Liver (tissue), 3 donors: ENCODE data around the gene PNMA8B.

ENCODE experiments used
- GABPA ChIP-seq, 2 donors: IDR thresholded peaks in 1 of 2; conservative IDR thresholded peaks in 1 of 2; 2 replicates each; pipeline ENCODE4 v1.6.1; 2016; ENCODE audit warnings: antibody characterized with exemption in 2 of 2, mild to moderate bottlenecking in 1 of 2, moderate library complexity in 1 of 2
- JUND ChIP-seq, 2 donors: IDR thresholded peaks; 2 replicates each; pipeline ENCODE4 v1.6.1; 2016; ENCODE audit warnings: antibody characterized with exemption in 2 of 2
- RAD21 ChIP-seq, 2 donors: IDR thresholded peaks; 2 replicates each; pipeline ENCODE4 v1.6.1; 2016; ENCODE audit warnings: antibody characterized with exemption in 2 of 2, mild to moderate bottlenecking in 2 of 2
- RXRA ChIP-seq, 2 donors: IDR thresholded peaks; 2 replicates each; pipeline ENCODE4 v1.6.1; 2017 to 2018; ENCODE audit warnings: antibody characterized with exemption in 2 of 2, mild to moderate bottlenecking in 1 of 2
- TAF1 ChIP-seq: conservative IDR thresholded peaks from 2 replicates; pipeline ENCODE4 v1.6.1; 2016; ENCODE audit warnings: antibody characterized with exemption, mild to moderate bottlenecking
- YY1 ChIP-seq: IDR thresholded peaks from 2 replicates; pipeline ENCODE4 v1.6.1; 2016; ENCODE audit warnings: antibody characterized with exemption, mild to moderate bottlenecking
- TF ChIP-seq, protein P1 (sequence below): fragments of 150-350 bp; IDR thresholded peaks from 2 replicates; pipeline ENCODE4 v1.5.1; 2017; ENCODE audit warnings: improper control_type of control experiment, low read depth, low read length; ENCODE audit not compliant: missing input control
- TF ChIP-seq, protein P2 (sequence below): IDR thresholded peaks from 2 replicates; pipeline ENCODE4 v1.6.1; 2016; ENCODE audit warnings: antibody characterized with exemption
- donor health status: healthy.
- donor health status: healthy.

DNA sequence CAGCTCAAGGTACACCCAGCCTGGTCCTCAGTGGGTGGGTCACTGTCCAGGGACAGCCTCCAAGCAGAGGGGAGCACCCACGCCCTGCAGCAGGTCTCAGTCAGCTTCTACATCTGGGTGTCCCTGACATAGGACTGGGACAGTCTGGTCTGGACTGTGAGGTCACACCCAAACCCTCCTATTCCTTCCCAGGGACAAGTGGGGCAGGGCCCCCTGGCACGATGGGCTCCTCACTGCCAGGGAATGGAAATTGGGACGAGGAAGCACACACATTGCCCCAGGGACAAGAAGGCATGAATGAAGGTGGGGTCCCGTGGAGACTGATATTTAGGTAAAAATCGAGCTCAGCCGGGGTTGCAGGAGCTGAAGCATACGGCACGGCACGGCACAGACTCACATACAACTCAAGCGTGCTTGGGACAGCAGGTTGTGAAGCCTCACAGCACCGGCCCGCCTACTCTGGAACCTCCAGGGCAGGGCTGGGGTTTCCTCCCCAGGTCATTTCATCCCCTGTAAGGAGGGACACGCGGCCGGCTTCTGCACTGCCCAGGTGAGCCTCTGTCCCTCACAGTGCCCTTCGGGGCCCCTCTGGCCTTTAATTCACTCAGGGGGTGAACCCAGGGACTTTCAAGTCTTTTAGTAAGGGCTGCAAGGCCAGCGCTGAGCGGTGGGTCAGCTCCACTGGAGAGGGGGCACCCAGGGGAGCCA, 3.5 kb downstream of the PNMA8B start:
- TF ChIP-seq, protein P1, sequence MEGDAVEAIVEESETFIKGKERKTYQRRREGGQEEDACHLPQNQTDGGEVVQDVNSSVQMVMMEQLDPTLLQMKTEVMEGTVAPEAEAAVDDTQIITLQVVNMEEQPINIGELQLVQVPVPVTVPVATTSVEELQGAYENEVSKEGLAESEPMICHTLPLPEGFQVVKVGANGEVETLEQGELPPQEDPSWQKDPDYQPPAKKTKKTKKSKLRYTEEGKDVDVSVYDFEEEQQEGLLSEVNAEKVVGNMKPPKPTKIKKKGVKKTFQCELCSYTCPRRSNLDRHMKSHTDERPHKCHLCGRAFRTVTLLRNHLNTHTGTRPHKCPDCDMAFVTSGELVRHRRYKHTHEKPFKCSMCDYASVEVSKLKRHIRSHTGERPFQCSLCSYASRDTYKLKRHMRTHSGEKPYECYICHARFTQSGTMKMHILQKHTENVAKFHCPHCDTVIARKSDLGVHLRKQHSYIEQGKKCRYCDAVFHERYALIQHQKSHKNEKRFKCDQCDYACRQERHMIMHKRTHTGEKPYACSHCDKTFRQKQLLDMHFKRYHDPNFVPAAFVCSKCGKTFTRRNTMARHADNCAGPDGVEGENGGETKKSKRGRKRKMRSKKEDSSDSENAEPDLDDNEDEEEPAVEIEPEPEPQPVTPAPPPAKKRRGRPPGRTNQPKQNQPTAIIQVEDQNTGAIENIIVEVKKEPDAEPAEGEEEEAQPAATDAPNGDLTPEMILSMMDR = no peak
- TF ChIP-seq GABPA (IDR thresholded peaks at IDR 0.05 in 1 of 2, conservative IDR thresholded peaks at IDR 0.05 in 1 of 2) (no peak), JUND (IDR thresholded peaks at IDR 0.05) (no peak), RXRA (IDR thresholded peaks at IDR 0.05) (no peak), YY1 (no peak), TAF1 (no peak), RAD21 (IDR thresholded peaks at IDR 0.05) (no peak)
- TF ChIP-seq, protein P2, sequence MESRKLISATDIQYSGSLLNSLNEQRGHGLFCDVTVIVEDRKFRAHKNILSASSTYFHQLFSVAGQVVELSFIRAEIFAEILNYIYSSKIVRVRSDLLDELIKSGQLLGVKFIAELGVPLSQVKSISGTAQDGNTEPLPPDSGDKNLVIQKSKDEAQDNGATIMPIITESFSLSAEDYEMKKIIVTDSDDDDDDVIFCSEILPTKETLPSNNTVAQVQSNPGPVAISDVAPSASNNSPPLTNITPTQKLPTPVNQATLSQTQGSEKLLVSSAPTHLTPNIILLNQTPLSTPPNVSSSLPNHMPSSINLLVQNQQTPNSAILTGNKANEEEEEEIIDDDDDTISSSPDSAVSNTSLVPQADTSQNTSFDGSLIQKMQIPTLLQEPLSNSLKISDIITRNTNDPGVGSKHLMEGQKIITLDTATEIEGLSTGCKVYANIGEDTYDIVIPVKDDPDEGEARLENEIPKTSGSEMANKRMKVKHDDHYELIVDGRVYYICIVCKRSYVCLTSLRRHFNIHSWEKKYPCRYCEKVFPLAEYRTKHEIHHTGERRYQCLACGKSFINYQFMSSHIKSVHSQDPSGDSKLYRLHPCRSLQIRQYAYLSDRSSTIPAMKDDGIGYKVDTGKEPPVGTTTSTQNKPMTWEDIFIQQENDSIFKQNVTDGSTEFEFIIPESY = no peak
